GM12878 (cell line): ENCODE results near the gene EMSY. TPM values are rescaled to one million over a fixed set of nuclear protein-coding genes. Genes with fewer than 3 reads are reported as not detected.

ENCODE experiments used
- ATAC-seq: fragments of 200-7000 bp; cut with Tn5 transposase; 3 replicates; pipeline ENCODE4 v1.9.1; 2020; ENCODE audit warnings: mild to moderate bottlenecking, moderate library complexity
- BruUV-seq: library from RNA; stranded (reverse); fragments of 400-500 nt; replicated peaks from 2 replicates; lab custom pipeline; 2021; lab: Mats Ljungman, UMichigan
- CTCF ChIA-PET: fragments of 300-600 bp; sonication (Branson Sonifier 250); formaldehyde crosslinking; extraction: SDS; loops from one replicate; lab custom pipeline; 2021; ENCODE audit warnings: inconsistent platforms; lab: Yijun Ruan, JAX
- POLR2A ChIA-PET: fragments of 350-600 bp; formaldehyde crosslinking; extraction: SDS; loops from one replicate; lab custom pipeline; 2021; ENCODE audit warnings: inconsistent platforms; lab: Charles Lee
- RAD21 ChIA-PET: fragments of 300-600 bp; sonication (Branson Sonifier 250); formaldehyde crosslinking; loops from one replicate; lab custom pipeline; 2023; ENCODE audit warnings: antibody characterized with exemption; ENCODE audit not compliant: unreplicated experiment; lab: Charles Lee
- SMC1A ChIA-PET: fragments of 300-600 bp; sonication (Branson Sonifier 250); formaldehyde crosslinking; loops from one replicate; lab custom pipeline; 2023; ENCODE audit not compliant: unreplicated experiment, uncharacterized antibody; lab: Charles Lee
- DNase-seq: peaks from one replicate; pipeline ENCODE4 v3.0.0-alpha.2; 2011; ENCODE audit warnings: low read depth, low spot score
- FAIRE-seq: peaks from 3 replicates; lab custom pipeline; 2011; peaks lifted over from hg19 to GRCh38; lab: Jason Lieb, UNC
- H2AFZ ChIP-seq: 2 replicates; pipeline ENCODE4 v1.6.0; 2011; ENCODE audit warnings: low read depth, low read length, control low read depth; ENCODE audit not compliant: control insufficient read depth
- H3K27ac ChIP-seq: 2 replicates; pipeline ENCODE4 v1.5.1; 2011; ENCODE audit warnings: control low read depth; ENCODE audit not compliant: control insufficient read depth, insufficient read depth
- H3K27me3 ChIP-seq, 2 experiments: replicated peaks in 1 of 2; 2 replicates each; pipeline versions ENCODE4 v1.6.0 to v1.6.1; 2011; ENCODE audit warnings: low read length in 1 of 2; ENCODE audit not compliant: control insufficient read depth in 2 of 2, insufficient read depth in 2 of 2
- H3K36me3 ChIP-seq, 2 experiments: 2 replicates each; pipeline ENCODE4 v1.5.1; 2011; ENCODE audit warnings: low read length in 1 of 2; ENCODE audit not compliant: control insufficient read depth in 2 of 2, insufficient read depth in 2 of 2
- H3K4me1 ChIP-seq: 2 replicates; pipeline ENCODE4 v1.6.1; 2011; ENCODE audit warnings: mild to moderate bottlenecking, low read length, moderate library complexity, mixed read lengths; ENCODE audit not compliant: control insufficient read depth, insufficient read depth
- H3K4me2 ChIP-seq: 2 replicates; pipeline ENCODE4 v1.6.0; 2011; ENCODE audit warnings: control low read depth; ENCODE audit not compliant: control insufficient read depth, insufficient read depth
- H3K4me3 ChIP-seq: fragments of 200-600 bp; sonication (generic); 2 replicates; pipeline ENCODE4 v1.5.1; 2016
- H3K79me2 ChIP-seq: 2 replicates; pipeline ENCODE4 v1.6.0; 2011; ENCODE audit warnings: low read length; ENCODE audit not compliant: control insufficient read depth, insufficient read depth
- H3K9ac ChIP-seq: 2 replicates; pipeline ENCODE4 v1.8.0; 2011; ENCODE audit warnings: low read length, control low read depth, mixed read lengths; ENCODE audit not compliant: control insufficient read depth, insufficient read depth
- H3K9me3 ChIP-seq: replicated peaks from 3 replicates; pipeline ENCODE4 v1.5.1; 2011; ENCODE audit warnings: mild to moderate bottlenecking, low read length; ENCODE audit not compliant: control insufficient read depth, insufficient read depth
- H4K20me1 ChIP-seq: 2 replicates; pipeline ENCODE4 v1.6.0; 2011; ENCODE audit not compliant: control insufficient read depth, insufficient read depth
- BHLHE40 ChIP-seq, 2 experiments: fragments of 450-650 bp in 1 of 2; IDR thresholded peaks; 2 replicates each; pipeline ENCODE4 v1.6.1; 2011 to 2017; ENCODE audit warnings: low read depth in 2 of 2, borderline replicate concordance in 1 of 2, improper control_type of control experiment in 1 of 2, low read length in 1 of 2, mild to moderate bottlenecking in 1 of 2
- CTCF ChIP-seq, 3 experiments: IDR thresholded peaks in 2 of 3; conservative IDR thresholded peaks in 1 of 3; 2 replicates each; pipeline ENCODE4 v1.5.1; 2011; ENCODE audit warnings: low read depth in 3 of 3, low read length in 3 of 3, mild to moderate bottlenecking in 3 of 3, control low read depth in 2 of 3, moderate library complexity in 2 of 3, inconsistent platforms in 1 of 3, mixed read lengths in 1 of 3; ENCODE audit not compliant: control insufficient read depth in 2 of 3, insufficient read depth in 1 of 3; ENCODE audit errors: extremely low read depth in 1 of 3
- ESRRA ChIP-seq: IDR thresholded peaks from 2 replicates; pipeline ENCODE4 v1.6.1; 2012; ENCODE audit warnings: mild to moderate bottlenecking, low read length, improper control_type of control experiment
- PBX3 ChIP-seq: IDR thresholded peaks from 2 replicates; pipeline ENCODE4 v1.6.1; 2011; ENCODE audit warnings: mild to moderate bottlenecking, low read depth, low read length, moderate library complexity; ENCODE audit not compliant: insufficient replicate concordance
- RAD21 ChIP-seq: IDR thresholded peaks from 2 replicates; pipeline ENCODE4 v1.6.1; 2011; ENCODE audit warnings: mild to moderate bottlenecking, low read depth, low read length, moderate library complexity; ENCODE audit not compliant: insufficient read depth
- SMC3 ChIP-seq: IDR thresholded peaks from 2 replicates; pipeline ENCODE4 v1.6.1; 2011; ENCODE audit warnings: low read length, improper control_type of control experiment, borderline replicate concordance
- ZNF217 ChIP-seq: fragments of 450-650 bp; IDR thresholded peaks from 2 replicates; pipeline ENCODE4 v1.6.1; 2017; ENCODE audit warnings: antibody characterized with exemption, mild to moderate bottlenecking
- WGBS: methylation state at CpG from one replicate; pipeline ENCODE4 v1.1.6; 2016; ENCODE audit warnings: low lambda C conversion rate; ENCODE audit not compliant: insufficient replicate concordance, insufficient coverage; ENCODE audit errors: missing lambda C conversion rate; 5-methylcytosine and 5-hydroxymethylcytosine counted together
- in situ Hi-C: fragments of 300-500 bp; cut with MboI; formaldehyde crosslinking; loops from 9 replicates; pipeline ENCODE4 v1.14.3; 2018; ENCODE audit warnings: mixed read lengths
- intact Hi-C: fragments of 100-400 bp; cut with micrococcal nuclease; formaldehyde crosslinking; loops from one replicate; pipeline ENCODE4 v1.14.2; 2022; ENCODE audit not compliant: unreplicated experiment
- polyA plus RNA-seq, 11 experiments: library from polyadenylated mRNA; depleted of rRNA in 4 of 11; unstranded in 6 of 11; stranded (reverse) in 5 of 11; fragments of >200 nt; fragmentation: Nextera tagmentation in 4 of 11; fragmentation: Illumina TruSeq in 1 of 11; extraction: Ambion mirVana in 4 of 11; extraction: Trizol in 1 of 11; gene quantifications; 1 replicate in 1 of 11; 2 replicates in 10 of 11; pipeline versions ENCODE4 v1.2.1 to v1.2.3, GENCODE V29; 2011 to 2016; ENCODE audit warnings: inconsistent platforms in 2 of 11, missing spikeins in 2 of 11, low read depth in 1 of 11
- total RNA-seq, 4 experiments: library from RNA; depleted of rRNA in 3 of 4; stranded (reverse); fragments of >200 nt in 3 of 4; fragmentation: Illumina TruSeq in 1 of 4; extraction: Trizol in 1 of 4; gene quantifications; 2 replicates each; pipeline versions ENCODE4 v1.2.1 to v1.2.3, GENCODE V29; 2013 to 2021

The EMSY gene
- total and polyA plus RNA-seq, 10 of the 15 experiments (the other 5 are each of a cell fraction or from before 2014, with no cell fraction given): 9.3 to 26.9 (median 13.0) TPM

- TF ChIP-seq ZNF217 (no peak), BHLHE40 (IDR thresholded peaks at IDR 0.05; ENCODE audit: borderline replicate concordance in 1 of 2, low read depth in 2 of 2, low read length in 1 of 2) (no peak), PBX3 (no peak)
- no peak for FAIRE-seq
- H3K9me3 ChIP-seq: no peaks in the 10 kb centered on the region
- ChIA-PET RAD21 (no interaction called here), SMC1A (no interaction called here), CTCF (interaction anchor here (0.6 to 1.3 kb wide), 2 partner anchors 15 to 789 kb away, joined by 3 to 4 read pairs; no protein-coding TSS in a partner anchor), POLR2A (interaction anchor here (0.6 kb wide), 1 partner anchor 192 kb away, joined by 3 read pairs; no protein-coding TSS in a partner anchor)
- H3K4me1 ChIP-seq: no peaks in the 10 kb centered on the region
- intact Hi-C loops: no loop called here
- no peak overlapping the region for H3K4me2 ChIP-seq
- BruUV-seq: no TSS peak
- H3K27ac ChIP-seq: no peak overlapping the region
- H3K4me3 ChIP-seq: no peak overlapping the region
- no peaks in the 10 kb centered on the region for H3K79me2 ChIP-seq
- no peak overlapping the region for H2AFZ ChIP-seq
- H3K36me3 ChIP-seq: no peaks in the 10 kb centered on the region
- no peak for DNase-seq
- H3K9ac ChIP-seq: no peak overlapping the region
- no peaks in the 10 kb centered on the region; a peak in 1 of 4 replicates for H3K27me3 ChIP-seq
- in situ Hi-C loops: no loop called here
- no peaks in the 10 kb centered on the region for H4K20me1 ChIP-seq
- peak; percentile 33; the same call in 2 of the 3 replicates for ATAC-seq
Observed at GRCh38 chr11:76415073-76415472, 29.7 kb upstream of the EMSY start.

GRCh38 chr11:76419896-76420295, 24.9 kb upstream of the EMSY start:
- Histone ChIP-seq H4K20me1 (no peaks in the 10 kb centered on the region), H3K4me3 (no peak overlapping the region), H3K27me3 (no peaks in the 10 kb centered on the region), H3K9me3 (no peaks in the 10 kb centered on the region), H3K9ac (no peak overlapping the region), H3K36me3 (no peaks in the 10 kb centered on the region), H3K27ac (no peak overlapping the region), H3K4me2 (no peak overlapping the region), H2AFZ (no peak overlapping the region), H3K79me2 (no peaks in the 10 kb centered on the region), H3K4me1 (peaks cover 5% of the 10 kb centered on the region)
- FAIRE-seq (no peak), DNase-seq (no peak), ATAC-seq (peak; percentile 48)
- ChIA-PET SMC1A (interaction anchor here (1.2 to 1.3 kb wide), 2 partner anchors 22 to 27 kb away, joined by 3 read pairs; no protein-coding TSS in a partner anchor), RAD21 (no interaction called here), CTCF (interaction anchor here (0.7 to 1.5 kb wide), 7 partner anchors 9 to 212 kb away, joined by 3 to 4 read pairs (median 3); no protein-coding TSS in a partner anchor), POLR2A (no interaction called here)
- TF ChIP-seq SMC3: peak; percentile 21; the same call in 1 of the 2 replicates
- peak; percentile 45 to 66 (median 57); a peak in 5 of 6 replicates for TF ChIP-seq CTCF (IDR thresholded peaks at IDR 0.05 in 2 of 3, conservative IDR thresholded peaks at IDR 0.05 in 1 of 3; ENCODE audit: control insufficient read depth in 2 of 3, extremely low read depth in 1 of 3, insufficient read depth in 1 of 3, low read depth in 3 of 3, low read length in 3 of 3)
- no peak for TF ChIP-seq ESRRA
- peak; percentile 47 for TF ChIP-seq RAD21
- intact Hi-C loops: no loop called here
- no TSS peak for BruUV-seq
- WGBS: 32% methylated on average over 3 of the region's 3 CpGs
- in situ Hi-C loops: no loop called here
